ENCODE results near the gene PTPRH.

DNA sequence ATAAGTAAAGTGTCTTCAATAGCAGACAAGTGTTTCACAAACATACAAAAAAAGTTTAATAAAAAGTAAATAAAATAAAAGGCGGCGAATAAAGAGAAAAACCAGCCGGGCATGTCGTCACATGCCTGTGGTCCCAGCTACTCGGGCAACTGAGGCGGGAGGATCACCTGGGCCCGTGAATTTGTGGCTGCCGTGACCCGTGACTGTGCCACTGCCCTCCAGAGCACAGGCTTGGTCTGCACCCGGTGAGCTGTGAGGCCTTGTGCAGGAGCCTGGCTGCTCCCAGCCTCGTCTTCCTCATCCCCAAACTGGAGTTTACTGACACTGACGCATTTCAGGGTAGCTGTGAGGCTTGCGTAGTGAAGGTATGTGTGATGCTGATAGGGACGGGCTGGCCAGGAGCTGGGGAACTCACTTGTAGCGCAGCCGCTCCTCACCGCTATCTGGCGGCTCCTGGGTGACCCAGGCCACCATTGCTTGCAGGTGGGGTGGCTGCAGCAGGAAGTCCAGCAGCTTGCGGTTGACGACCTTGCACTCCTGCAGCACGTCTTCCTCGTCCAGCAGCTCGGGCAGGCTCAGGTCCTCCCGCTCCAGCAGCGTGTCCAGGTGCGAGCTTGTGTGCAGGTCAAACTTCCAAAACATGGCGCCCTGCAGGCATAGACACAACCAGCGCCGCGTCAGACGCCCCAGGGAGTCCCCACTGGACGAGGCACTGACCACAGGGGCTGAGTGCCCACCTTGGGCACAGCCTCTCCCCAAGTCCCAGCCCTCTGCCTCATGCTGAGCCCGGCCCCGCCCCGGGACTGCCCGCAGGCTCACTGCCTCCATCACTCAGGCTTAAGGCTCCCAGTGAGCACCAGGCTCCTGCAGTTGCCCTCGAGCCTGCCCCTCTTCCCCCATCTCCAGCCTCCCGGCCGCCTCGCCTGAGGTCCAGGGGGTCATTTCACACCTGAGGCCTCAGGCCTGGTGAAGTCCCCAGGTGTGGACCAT lies 37.5 kb upstream of the PTPRH start:
- TF ChIP-seq, protein P1, sequence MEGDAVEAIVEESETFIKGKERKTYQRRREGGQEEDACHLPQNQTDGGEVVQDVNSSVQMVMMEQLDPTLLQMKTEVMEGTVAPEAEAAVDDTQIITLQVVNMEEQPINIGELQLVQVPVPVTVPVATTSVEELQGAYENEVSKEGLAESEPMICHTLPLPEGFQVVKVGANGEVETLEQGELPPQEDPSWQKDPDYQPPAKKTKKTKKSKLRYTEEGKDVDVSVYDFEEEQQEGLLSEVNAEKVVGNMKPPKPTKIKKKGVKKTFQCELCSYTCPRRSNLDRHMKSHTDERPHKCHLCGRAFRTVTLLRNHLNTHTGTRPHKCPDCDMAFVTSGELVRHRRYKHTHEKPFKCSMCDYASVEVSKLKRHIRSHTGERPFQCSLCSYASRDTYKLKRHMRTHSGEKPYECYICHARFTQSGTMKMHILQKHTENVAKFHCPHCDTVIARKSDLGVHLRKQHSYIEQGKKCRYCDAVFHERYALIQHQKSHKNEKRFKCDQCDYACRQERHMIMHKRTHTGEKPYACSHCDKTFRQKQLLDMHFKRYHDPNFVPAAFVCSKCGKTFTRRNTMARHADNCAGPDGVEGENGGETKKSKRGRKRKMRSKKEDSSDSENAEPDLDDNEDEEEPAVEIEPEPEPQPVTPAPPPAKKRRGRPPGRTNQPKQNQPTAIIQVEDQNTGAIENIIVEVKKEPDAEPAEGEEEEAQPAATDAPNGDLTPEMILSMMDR (conservative IDR thresholded peaks at IDR 0.05): no peak
- no peak for TF ChIP-seq ZFX (IDR thresholded peaks at IDR 0.05)

Measured in C4-2B (cell line).